ENCODE results near the gene CCDC12. TPM values are rescaled to one million over a fixed set of nuclear protein-coding genes. Genes with fewer than 3 reads are reported as not detected.

Gene CCDC12
- total and polyA plus RNA-seq, 9 of the 15 experiments (the other 6 are each of a cell fraction or from before 2014, with no cell fraction given): 8.9 to 201 (median 86.9) TPM

DNA sequence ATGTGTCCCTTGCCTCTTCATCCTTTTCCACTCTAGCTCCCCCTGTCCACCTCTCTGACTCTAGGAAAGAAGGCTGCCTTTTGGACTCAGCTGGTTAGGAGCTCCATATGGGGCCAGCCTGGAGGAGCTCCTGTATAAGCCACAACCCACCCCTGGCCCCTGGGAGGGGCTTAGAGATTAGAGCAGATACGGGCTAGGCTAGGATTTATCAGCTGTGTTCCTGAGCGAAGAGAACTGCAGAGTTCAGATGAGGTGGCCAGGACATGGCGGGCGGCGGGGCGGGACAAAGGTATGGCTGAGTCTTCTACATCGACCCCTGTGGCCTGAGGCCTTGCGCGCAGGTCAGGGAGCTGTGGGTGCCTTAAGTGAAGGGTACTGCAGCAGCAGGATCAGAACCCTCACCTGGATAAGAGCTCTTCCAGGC, 10.8 kb upstream of the CCDC12 start (continued):
- 0 out of 2 replicates have a peak, but pooled peaks have one; percentile 12 for TF ChIP-seq ERF (CRISPR knock-in tag; IDR thresholded peaks at IDR 0.05)
- TF ChIP-seq IRF9 (tag; IDR thresholded peaks at IDR 0.05): no peak
- TF ChIP-seq, protein P1, sequence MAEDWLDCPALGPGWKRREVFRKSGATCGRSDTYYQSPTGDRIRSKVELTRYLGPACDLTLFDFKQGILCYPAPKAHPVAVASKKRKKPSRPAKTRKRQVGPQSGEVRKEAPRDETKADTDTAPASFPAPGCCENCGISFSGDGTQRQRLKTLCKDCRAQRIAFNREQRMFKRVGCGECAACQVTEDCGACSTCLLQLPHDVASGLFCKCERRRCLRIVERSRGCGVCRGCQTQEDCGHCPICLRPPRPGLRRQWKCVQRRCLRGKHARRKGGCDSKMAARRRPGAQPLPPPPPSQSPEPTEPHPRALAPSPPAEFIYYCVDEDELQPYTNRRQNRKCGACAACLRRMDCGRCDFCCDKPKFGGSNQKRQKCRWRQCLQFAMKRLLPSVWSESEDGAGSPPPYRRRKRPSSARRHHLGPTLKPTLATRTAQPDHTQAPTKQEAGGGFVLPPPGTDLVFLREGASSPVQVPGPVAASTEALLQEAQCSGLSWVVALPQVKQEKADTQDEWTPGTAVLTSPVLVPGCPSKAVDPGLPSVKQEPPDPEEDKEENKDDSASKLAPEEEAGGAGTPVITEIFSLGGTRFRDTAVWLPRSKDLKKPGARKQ (CRISPR knock-in tag; IDR thresholded peaks at IDR 0.05): no peak
- TF ChIP-seq BCOR (IDR thresholded peaks at IDR 0.05): no peak
- TF ChIP-seq, protein P2, sequence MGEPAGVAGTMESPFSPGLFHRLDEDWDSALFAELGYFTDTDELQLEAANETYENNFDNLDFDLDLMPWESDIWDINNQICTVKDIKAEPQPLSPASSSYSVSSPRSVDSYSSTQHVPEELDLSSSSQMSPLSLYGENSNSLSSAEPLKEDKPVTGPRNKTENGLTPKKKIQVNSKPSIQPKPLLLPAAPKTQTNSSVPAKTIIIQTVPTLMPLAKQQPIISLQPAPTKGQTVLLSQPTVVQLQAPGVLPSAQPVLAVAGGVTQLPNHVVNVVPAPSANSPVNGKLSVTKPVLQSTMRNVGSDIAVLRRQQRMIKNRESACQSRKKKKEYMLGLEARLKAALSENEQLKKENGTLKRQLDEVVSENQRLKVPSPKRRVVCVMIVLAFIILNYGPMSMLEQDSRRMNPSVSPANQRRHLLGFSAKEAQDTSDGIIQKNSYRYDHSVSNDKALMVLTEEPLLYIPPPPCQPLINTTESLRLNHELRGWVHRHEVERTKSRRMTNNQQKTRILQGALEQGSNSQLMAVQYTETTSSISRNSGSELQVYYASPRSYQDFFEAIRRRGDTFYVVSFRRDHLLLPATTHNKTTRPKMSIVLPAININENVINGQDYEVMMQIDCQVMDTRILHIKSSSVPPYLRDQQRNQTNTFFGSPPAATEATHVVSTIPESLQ (CRISPR knock-in tag; IDR thresholded peaks at IDR 0.05): 0 out of 2 replicates have a peak, but pooled peaks have one; percentile 23
- peak; percentile 99 for TF ChIP-seq TFAP4 (CRISPR knock-in tag; IDR thresholded peaks at IDR 0.05; ENCODE audit: borderline replicate concordance)
- TF ChIP-seq, protein P3, sequence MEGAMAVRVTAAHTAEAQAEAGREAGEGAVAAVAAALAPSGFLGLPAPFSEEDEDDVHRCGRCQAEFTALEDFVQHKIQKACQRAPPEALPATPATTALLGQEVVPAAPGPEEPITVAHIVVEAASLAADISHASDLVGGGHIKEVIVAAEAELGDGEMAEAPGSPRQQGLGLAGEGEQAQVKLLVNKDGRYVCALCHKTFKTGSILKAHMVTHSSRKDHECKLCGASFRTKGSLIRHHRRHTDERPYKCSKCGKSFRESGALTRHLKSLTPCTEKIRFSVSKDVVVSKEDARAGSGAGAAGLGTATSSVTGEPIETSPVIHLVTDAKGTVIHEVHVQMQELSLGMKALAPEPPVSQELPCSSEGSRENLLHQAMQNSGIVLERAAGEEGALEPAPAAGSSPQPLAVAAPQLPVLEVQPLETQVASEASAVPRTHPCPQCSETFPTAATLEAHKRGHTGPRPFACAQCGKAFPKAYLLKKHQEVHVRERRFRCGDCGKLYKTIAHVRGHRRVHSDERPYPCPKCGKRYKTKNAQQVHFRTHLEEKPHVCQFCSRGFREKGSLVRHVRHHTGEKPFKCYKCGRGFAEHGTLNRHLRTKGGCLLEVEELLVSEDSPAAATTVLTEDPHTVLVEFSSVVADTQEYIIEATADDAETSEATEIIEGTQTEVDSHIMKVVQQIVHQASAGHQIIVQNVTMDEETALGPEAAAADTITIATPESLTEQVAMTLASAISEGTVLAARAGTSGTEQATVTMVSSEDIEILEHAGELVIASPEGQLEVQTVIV (CRISPR knock-in tag; IDR thresholded peaks at IDR 0.05; ENCODE audit: borderline replicate concordance): no peak
- TF ChIP-seq ZNF23 (CRISPR knock-in tag; IDR thresholded peaks at IDR 0.05): no peak
